ENCODE data around the gene PARL.
A peak's percentile ranks its signal among the peaks of the same experiment; 100 is the strongest.

The PARL gene

DNA sequence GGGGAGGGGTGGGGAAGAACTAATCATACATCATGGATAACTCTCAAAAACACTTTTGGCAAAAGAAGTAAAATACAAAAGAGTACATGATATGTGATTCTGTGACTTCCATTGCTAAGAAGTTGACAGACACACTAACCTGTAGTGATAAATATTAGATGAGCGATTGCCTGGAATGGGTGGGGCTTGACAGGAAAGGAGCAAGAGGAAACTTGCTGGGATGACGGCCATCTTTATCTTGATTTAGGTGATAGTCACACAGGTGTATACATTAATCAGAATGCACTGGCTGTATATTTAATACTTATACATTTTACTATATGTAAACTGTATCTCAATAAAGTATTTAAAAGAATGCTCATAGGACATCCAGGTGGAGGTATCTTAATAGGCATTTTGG lies 13.1 kb downstream of the PARL start:
- Histone ChIP-seq H4K5ac (ENCODE audit: low read length) (no peak overlapping the region), H3K27ac (ENCODE audit: low read depth, low read length) (no peak overlapping the region), H3K4me1 (ENCODE audit: control insufficient read depth, low read depth, low read length) (no peaks in the 10 kb centered on the region), H2BK5ac (ENCODE audit: low read length) (no peak overlapping the region), H2AK5ac (ENCODE audit: low read length) (no peak overlapping the region), H3K9ac (ENCODE audit: low read length) (no peak overlapping the region), H4K8ac (ENCODE audit: low read depth, low read length) (no peak overlapping the region), H3K56ac (ENCODE audit: low read length) (no peak overlapping the region), H3K27me3 (ENCODE audit: insufficient read depth, low read length, poor library complexity) (no peaks in the 10 kb centered on the region), H3K4me2 (ENCODE audit: low read length) (no peak overlapping the region), H3K79me1 (ENCODE audit: low read length) (peaks cover 15% of the 10 kb centered on the region), H3K23ac (ENCODE audit: low read length) (no peak overlapping the region), H3K36me3 (ENCODE audit: control insufficient read depth, insufficient read depth, low read length) (peaks cover 1% of the 10 kb centered on the region), H3K18ac (ENCODE audit: low read length) (no peak overlapping the region), H2BK15ac (replicated peaks; ENCODE audit: low read depth) (no peak overlapping the region), H2BK120ac (ENCODE audit: low read depth, low read length) (no peak overlapping the region), H3K4me3 (ENCODE audit: low read length) (no peak overlapping the region), H3K79me2 (ENCODE audit: control insufficient read depth, insufficient read depth, low read length) (peaks cover 22% of the 10 kb centered on the region), H3K4ac (ENCODE audit: low read depth, low read length) (no peak overlapping the region)
- no CpG with 5 or more reads among the region's 2 CpGs for WGBS (ENCODE audit: extremely low coverage, insufficient coverage, low lambda C conversion rate)
- no peak for DNase-seq

DNA sequence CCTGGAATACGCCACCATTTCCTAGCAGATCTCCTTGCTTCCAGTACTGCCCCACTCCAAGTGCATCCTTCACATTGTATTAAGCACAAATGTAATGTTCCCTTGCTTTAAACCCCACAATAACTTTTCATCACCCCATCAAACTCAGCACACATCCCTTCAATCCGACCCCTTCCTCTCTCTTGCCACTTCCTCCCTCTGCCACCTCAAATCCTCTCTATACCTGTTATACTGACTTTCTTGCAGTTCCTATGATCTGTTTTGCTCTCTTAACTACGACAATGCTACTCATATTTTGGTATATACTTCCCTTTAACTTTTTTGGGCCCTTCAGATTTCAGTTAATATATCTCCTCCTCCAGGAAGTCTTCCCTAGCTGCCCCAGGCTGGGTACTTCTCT lies 14.1 kb downstream of the PARL start:
- Histone ChIP-seq H3K27me3 (ENCODE audit: insufficient read depth, low read length, poor library complexity) (no peaks in the 10 kb centered on the region), H3K27ac (ENCODE audit: low read depth, low read length) (no peak overlapping the region), H3K4me3 (ENCODE audit: low read length) (no peak overlapping the region), H3K79me2 (ENCODE audit: control insufficient read depth, insufficient read depth, low read length) (peaks cover 18% of the 10 kb centered on the region), H4K5ac (ENCODE audit: low read length) (no peak overlapping the region), H3K79me1 (ENCODE audit: low read length) (peaks cover 14% of the 10 kb centered on the region), H3K4me1 (ENCODE audit: control insufficient read depth, low read depth, low read length) (no peaks in the 10 kb centered on the region), H3K56ac (ENCODE audit: low read length) (peak overlapping the region; percentile 15), H2BK15ac (replicated peaks; ENCODE audit: low read depth) (no peak overlapping the region), H2AK5ac (ENCODE audit: low read length) (no peak overlapping the region), H3K4me2 (ENCODE audit: low read length) (no peak overlapping the region), H3K36me3 (ENCODE audit: control insufficient read depth, insufficient read depth, low read length) (peaks cover 1% of the 10 kb centered on the region), H2BK120ac (ENCODE audit: low read depth, low read length) (no peak overlapping the region), H2BK5ac (ENCODE audit: low read length) (no peak overlapping the region), H4K8ac (ENCODE audit: low read depth, low read length) (no peak overlapping the region), H3K9ac (ENCODE audit: low read length) (no peak overlapping the region), H3K4ac (ENCODE audit: low read depth, low read length) (no peak overlapping the region), H3K23ac (ENCODE audit: low read length) (no peak overlapping the region), H3K18ac (ENCODE audit: low read length) (no peak overlapping the region)
- WGBS (ENCODE audit: extremely low coverage, insufficient coverage, low lambda C conversion rate): 100% methylated on average over 1 of the region's 3 CpGs
- DNase-seq: no peak

DNA sequence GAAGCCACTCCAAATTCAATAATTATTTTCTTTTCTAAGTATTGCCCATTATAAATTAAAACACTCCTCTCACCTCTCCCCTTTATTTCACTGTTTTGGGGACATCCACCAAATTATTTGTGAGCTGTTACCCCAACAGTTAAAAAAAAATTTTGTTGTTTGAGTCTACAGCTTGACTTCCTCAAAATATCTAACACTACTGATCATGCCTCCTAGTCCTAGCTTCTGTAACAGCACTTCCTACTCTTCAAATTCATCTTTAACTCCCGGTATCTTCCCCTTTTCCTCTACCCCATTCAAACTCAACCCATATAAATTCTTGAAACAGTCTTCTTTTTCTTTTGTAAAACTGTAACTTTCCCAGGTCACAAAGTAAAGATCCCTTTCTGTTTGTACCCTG lies 15.9 kb downstream of the PARL start:
- H4K8ac ChIP-seq (ENCODE audit: low read depth, low read length): no peak overlapping the region
- H3K4ac ChIP-seq (ENCODE audit: low read depth, low read length): no peak overlapping the region
- H3K4me3 ChIP-seq (ENCODE audit: low read length): no peak overlapping the region
- H3K27ac ChIP-seq (ENCODE audit: low read depth, low read length): no peak overlapping the region
- H2BK120ac ChIP-seq (ENCODE audit: low read depth, low read length): no peak overlapping the region
- H4K5ac ChIP-seq (ENCODE audit: low read length): no peak overlapping the region
- H2BK5ac ChIP-seq (ENCODE audit: low read length): no peak overlapping the region
- no peak overlapping the region for H3K18ac ChIP-seq (ENCODE audit: low read length)
- H3K27me3 ChIP-seq (ENCODE audit: insufficient read depth, low read length, poor library complexity): no peaks in the 10 kb centered on the region
- H3K79me2 ChIP-seq (ENCODE audit: control insufficient read depth, insufficient read depth, low read length): peaks cover 7% of the 10 kb centered on the region
- H2AK5ac ChIP-seq (ENCODE audit: low read length): no peak overlapping the region
- DNase-seq: no peak
- no peak overlapping the region for H3K23ac ChIP-seq (ENCODE audit: low read length)
- H3K4me2 ChIP-seq (ENCODE audit: low read length): no peak overlapping the region
- 100% methylated on average over 1 of the region's 1 CpG for WGBS (ENCODE audit: extremely low coverage, insufficient coverage, low lambda C conversion rate)
- no peaks in the 10 kb centered on the region for H3K4me1 ChIP-seq (ENCODE audit: control insufficient read depth, low read depth, low read length)
- H3K56ac ChIP-seq (ENCODE audit: low read length): no peak overlapping the region
- H2BK15ac ChIP-seq (replicated peaks; ENCODE audit: low read depth): no peak overlapping the region
- peaks cover 7% of the 10 kb centered on the region for H3K79me1 ChIP-seq (ENCODE audit: low read length)
- H3K9ac ChIP-seq (ENCODE audit: low read length): no peak overlapping the region
- peaks cover 1% of the 10 kb centered on the region for H3K36me3 ChIP-seq (ENCODE audit: control insufficient read depth, insufficient read depth, low read length)

- Histone ChIP-seq H3K23ac (ENCODE audit: low read length) (no peak overlapping the region), H3K4ac (ENCODE audit: low read depth, low read length) (no peak overlapping the region), H3K36me3 (ENCODE audit: control insufficient read depth, insufficient read depth, low read length) (peaks cover 4% of the 10 kb centered on the region), H3K27me3 (ENCODE audit: insufficient read depth, low read length, poor library complexity) (no peaks in the 10 kb centered on the region), H2BK5ac (ENCODE audit: low read length) (no peak overlapping the region), H3K4me1 (ENCODE audit: control insufficient read depth, low read depth, low read length) (no peaks in the 10 kb centered on the region), H3K56ac (ENCODE audit: low read length) (no peak overlapping the region), H3K9ac (ENCODE audit: low read length) (no peak overlapping the region), H3K27ac (ENCODE audit: low read depth, low read length) (no peak overlapping the region), H2BK120ac (ENCODE audit: low read depth, low read length) (no peak overlapping the region), H4K5ac (ENCODE audit: low read length) (no peak overlapping the region), H3K79me1 (ENCODE audit: low read length) (no peaks in the 10 kb centered on the region), H3K18ac (ENCODE audit: low read length) (no peak overlapping the region), H3K79me2 (ENCODE audit: control insufficient read depth, insufficient read depth, low read length) (no peaks in the 10 kb centered on the region), H3K4me3 (ENCODE audit: low read length) (no peak overlapping the region), H2AK5ac (ENCODE audit: low read length) (no peak overlapping the region), H4K8ac (ENCODE audit: low read depth, low read length) (no peak overlapping the region), H2BK15ac (replicated peaks; ENCODE audit: low read depth) (no peak overlapping the region), H3K4me2 (ENCODE audit: low read length) (no peak overlapping the region)
- DNase-seq: no peak
- WGBS (ENCODE audit: extremely low coverage, insufficient coverage, low lambda C conversion rate): no CpG with 5 or more reads among the region's 4 CpGs
Observed at GRCh38 chr3:183862610-183863009, 22.1 kb downstream of the PARL start.

DNA sequence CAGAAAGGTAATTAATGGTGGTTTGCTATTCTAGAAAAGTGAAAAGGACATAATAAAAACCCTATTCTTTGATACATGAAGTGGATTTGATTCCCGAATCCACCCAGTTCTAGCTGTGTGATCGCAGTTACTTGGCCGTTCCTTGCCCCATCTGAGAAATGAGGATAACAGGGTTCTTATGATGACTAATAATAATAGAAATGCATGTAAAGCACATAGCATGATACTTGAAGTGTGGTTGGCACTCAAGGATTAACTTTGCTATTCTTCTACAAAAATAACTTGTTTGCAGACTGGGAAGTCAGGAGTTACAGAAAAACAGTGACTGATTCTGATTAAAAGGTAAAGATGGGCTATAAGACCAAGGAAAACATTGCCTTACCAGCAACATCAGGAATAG lies 26.8 kb downstream of the PARL start:
- H3K4ac ChIP-seq (ENCODE audit: low read depth, low read length): no peak overlapping the region
- peaks cover 4% of the 10 kb centered on the region for H3K36me3 ChIP-seq (ENCODE audit: control insufficient read depth, insufficient read depth, low read length)
- H4K8ac ChIP-seq (ENCODE audit: low read depth, low read length): no peak overlapping the region
- H2BK15ac ChIP-seq (replicated peaks; ENCODE audit: low read depth): no peak overlapping the region
- no peak overlapping the region for H2BK120ac ChIP-seq (ENCODE audit: low read depth, low read length)
- no peak overlapping the region for H3K18ac ChIP-seq (ENCODE audit: low read length)
- H3K4me1 ChIP-seq (ENCODE audit: control insufficient read depth, low read depth, low read length): no peaks in the 10 kb centered on the region
- H4K5ac ChIP-seq (ENCODE audit: low read length): no peak overlapping the region
- DNase-seq: no peak
- no peaks in the 10 kb centered on the region for H3K79me1 ChIP-seq (ENCODE audit: low read length)
- H2BK5ac ChIP-seq (ENCODE audit: low read length): no peak overlapping the region
- WGBS (ENCODE audit: extremely low coverage, insufficient coverage, low lambda C conversion rate): no CpG with 5 or more reads among the region's 3 CpGs
- H3K9ac ChIP-seq (ENCODE audit: low read length): no peak overlapping the region
- H3K4me3 ChIP-seq (ENCODE audit: low read length): no peak overlapping the region
- H3K23ac ChIP-seq (ENCODE audit: low read length): no peak overlapping the region
- no peaks in the 10 kb centered on the region for H3K79me2 ChIP-seq (ENCODE audit: control insufficient read depth, insufficient read depth, low read length)
- no peaks in the 10 kb centered on the region for H3K27me3 ChIP-seq (ENCODE audit: insufficient read depth, low read length, poor library complexity)
- H3K4me2 ChIP-seq (ENCODE audit: low read length): no peak overlapping the region
- no peak overlapping the region for H3K27ac ChIP-seq (ENCODE audit: low read depth, low read length)
- H2AK5ac ChIP-seq (ENCODE audit: low read length): no peak overlapping the region
- H3K56ac ChIP-seq (ENCODE audit: low read length): no peak overlapping the region

DNA sequence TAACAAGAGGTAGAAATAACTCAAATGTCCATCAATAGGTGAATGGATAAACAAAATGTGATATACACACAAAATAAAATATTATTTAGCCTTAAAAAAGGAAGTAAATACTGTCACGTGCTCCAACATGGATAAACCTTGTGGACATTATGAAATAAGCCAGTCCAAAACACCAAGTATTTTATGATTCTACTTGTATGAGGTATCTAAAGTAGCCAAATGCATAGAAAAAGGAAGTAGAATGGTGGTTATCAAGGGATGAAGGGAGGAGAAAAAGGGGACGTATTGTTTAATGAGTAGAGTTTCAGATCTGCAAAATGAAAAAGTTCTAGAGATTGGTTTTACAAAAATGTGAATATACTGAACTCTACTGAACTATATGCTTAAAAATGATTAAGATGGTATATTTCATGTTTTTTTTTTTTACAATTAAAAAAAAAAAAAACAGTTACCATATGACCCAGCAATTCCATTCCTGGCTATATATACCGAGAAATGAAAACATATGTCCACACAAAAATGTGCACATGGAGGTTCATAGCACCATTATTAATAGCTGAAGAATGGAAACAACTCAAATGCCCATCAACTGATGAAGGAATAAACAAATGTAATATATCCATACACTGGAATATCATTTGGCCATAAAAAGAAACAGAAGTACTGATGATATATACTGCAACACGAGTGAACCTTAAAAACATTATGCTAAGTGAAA lies 30.2 kb downstream of the PARL start:
- Histone ChIP-seq H3K27ac (ENCODE audit: low read depth, low read length) (no peak overlapping the region), H3K18ac (ENCODE audit: low read length) (no peak overlapping the region), H3K4me1 (ENCODE audit: control insufficient read depth, low read depth, low read length) (no peaks in the 10 kb centered on the region), H2BK120ac (ENCODE audit: low read depth, low read length) (no peak overlapping the region), H3K79me2 (ENCODE audit: control insufficient read depth, insufficient read depth, low read length) (no peaks in the 10 kb centered on the region), H3K4me2 (ENCODE audit: low read length) (no peak overlapping the region), H3K4me3 (ENCODE audit: low read length) (no peak overlapping the region), H3K23ac (ENCODE audit: low read length) (no peak overlapping the region), H3K9ac (ENCODE audit: low read length) (no peak overlapping the region), H3K36me3 (ENCODE audit: control insufficient read depth, insufficient read depth, low read length) (no peaks in the 10 kb centered on the region), H2BK5ac (ENCODE audit: low read length) (no peak overlapping the region), H4K5ac (ENCODE audit: low read length) (no peak overlapping the region), H4K8ac (ENCODE audit: low read depth, low read length) (no peak overlapping the region), H3K79me1 (ENCODE audit: low read length) (peaks cover 2% of the 10 kb centered on the region), H2BK15ac (replicated peaks; ENCODE audit: low read depth) (no peak overlapping the region), H3K56ac (ENCODE audit: low read length) (no peak overlapping the region), H2AK5ac (ENCODE audit: low read length) (no peak overlapping the region), H3K27me3 (ENCODE audit: insufficient read depth, low read length, poor library complexity) (no peaks in the 10 kb centered on the region), H3K4ac (ENCODE audit: low read depth, low read length) (no peak overlapping the region)
- DNase-seq: no peak
- 100% methylated on average over 1 of the region's 4 CpGs for WGBS (ENCODE audit: extremely low coverage, insufficient coverage, low lambda C conversion rate)

Data from mesendoderm (in vitro differentiated cells).